GM21723 (cell line): ENCODE data around the gene SRSF12.
"Not testable (repeated sequence)": the region's sequence is repeated elsewhere in the genome, so short reads cannot be mapped to it uniquely, and the experiment has no call there.

ENCODE experiments used
- ATAC-seq: cut with Tn5 transposase; IDR thresholded peaks from one replicate; pipeline ENCODE4 v1.9.1; 2021; ENCODE audit warnings: mild to moderate bottlenecking, moderate library complexity; ENCODE audit not compliant: unreplicated experiment

SRSF12 gene

GRCh38 chr6:89073014-89073620 lies 44.8 kb downstream of the SRSF12 start:
- ATAC-seq = no peak

- no peak for ATAC-seq
Measured at GRCh38 chr6:89071036-89071435, 46.8 kb downstream of the SRSF12 start.

- no peak for ATAC-seq
Measured at GRCh38 chr6:89069536-89070163, 48.2 kb downstream of the SRSF12 start.

GRCh38 chr6:89068695-89069094 lies 49.2 kb downstream of the SRSF12 start:
- no peak for ATAC-seq

- ATAC-seq = no peak
Measured at GRCh38 chr6:89067796-89068195, 50.1 kb downstream of the SRSF12 start.

DNA sequence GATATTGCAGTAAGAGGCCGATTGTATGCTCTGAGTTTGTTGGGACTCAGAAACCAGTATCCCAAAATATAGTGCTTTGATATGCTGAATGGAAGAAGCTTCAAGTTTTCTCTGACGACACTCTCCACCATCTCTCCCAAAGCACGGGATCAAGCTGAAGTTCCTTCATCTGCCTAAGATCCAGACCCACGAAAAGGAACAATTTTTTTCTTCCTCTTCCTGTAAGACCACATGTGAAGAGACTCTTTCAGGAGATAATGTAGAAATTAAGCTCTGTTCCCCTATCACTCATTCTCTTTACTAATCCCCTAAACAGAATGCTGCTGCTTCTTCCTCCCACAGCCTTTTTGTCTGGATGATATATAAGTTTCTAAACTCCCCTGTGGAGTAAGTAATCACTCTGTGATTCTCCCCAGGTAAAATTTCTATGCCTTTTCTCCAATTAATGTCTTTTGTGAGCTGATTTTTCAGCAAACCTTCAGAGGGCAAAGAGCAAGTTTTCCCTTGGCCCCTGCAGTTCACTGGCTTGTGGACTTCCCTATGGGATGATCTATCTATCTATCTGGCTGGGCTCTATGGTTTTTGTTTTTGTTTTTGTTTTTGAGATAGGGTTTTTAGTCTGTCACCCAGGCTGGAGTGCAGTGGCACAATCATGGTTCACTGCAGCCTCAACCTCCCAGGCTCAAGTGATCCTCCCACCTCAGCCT lies 50.8 kb downstream of the SRSF12 start:
- no peak for ATAC-seq

GRCh38 chr6:89066121-89066520 lies 51.8 kb downstream of the SRSF12 start:
- ATAC-seq = not testable (repeated sequence)

- ATAC-seq = not testable (repeated sequence)
Measured at GRCh38 chr6:89064931-89065330, 52.9 kb downstream of the SRSF12 start.

- no peak for ATAC-seq
Measured at GRCh38 chr6:89063881-89064280, 54.0 kb downstream of the SRSF12 start.

DNA sequence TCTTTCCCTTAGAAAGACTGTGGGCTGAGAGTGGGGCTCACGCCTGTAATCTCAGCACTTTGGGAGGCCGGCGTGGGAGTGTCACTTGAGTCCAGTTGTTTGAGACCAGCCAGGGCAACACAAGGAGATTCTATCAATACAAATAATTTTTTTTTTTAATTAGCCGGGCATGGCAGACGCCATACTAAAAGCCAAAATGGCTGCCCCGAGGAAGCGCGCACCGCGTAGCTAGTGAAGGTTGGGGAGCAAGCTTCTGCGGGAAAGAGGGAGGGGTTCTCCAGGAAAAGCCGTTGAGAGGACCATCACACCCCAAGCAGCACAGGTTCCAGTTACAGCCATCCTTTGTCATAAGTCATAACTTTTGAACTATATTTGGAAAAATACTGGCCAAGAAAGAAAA lies 58.6 kb downstream of the SRSF12 start:
- ATAC-seq = no peak

DNA sequence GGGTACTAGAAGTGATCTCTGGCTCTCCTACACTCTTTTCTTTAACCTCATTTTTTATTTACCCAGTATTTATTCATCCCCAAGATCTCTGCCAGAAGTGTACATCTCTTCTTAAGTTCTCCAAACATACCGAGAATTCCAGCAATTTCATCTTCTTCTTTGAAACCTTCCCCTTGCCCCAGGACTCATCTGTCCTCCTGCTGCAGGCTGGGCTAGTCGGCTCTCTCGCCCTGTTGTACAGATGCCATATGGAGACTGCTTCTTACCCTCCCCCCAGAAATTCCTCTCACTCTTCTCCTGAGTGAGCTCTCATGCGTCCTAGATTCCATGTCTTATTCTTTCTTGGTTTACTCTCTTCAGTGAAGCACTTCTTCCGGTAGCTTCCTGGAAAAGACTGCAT lies 59.2 kb downstream of the SRSF12 start:
- no peak for ATAC-seq

DNA sequence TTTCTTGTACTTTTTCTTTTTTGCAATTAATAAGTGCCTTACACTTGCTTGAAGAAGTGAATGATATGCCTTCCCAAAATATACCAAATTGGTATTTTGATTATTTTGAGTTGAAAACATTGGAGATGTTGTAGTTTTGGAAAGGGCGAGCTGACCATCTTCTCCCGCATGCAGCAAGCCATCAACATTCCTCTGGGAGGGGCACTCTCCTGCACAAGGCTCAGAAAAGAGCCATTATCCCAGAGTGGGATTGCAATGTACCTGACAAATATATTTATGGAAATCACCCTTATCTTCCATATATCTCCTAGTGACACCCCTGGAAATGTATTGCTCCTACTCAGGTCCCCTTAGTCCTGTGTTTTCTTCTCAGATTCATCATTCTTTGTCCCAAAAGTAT lies 60.1 kb downstream of the SRSF12 start:
- no peak for ATAC-seq

DNA sequence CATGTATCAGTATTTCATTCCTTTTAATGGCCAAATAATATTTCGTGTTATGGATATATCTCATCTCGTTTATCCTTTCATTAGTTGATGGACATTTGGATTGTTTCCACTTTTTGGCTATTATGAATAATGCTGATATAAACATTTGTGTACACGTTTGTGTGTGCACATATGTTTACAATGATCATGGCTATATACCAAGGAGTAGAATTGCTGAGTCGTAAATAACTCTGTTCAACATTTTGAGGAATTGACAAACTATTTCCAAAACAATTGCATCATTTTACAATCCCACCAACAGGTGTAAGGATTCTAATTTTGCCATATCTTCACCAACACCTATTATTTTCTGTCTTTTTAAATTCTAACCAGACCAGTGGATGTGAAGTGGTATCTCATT lies 63.7 kb downstream of the SRSF12 start:
- no peak for ATAC-seq

GRCh38 chr6:89051676-89052075 lies 66.2 kb downstream of the SRSF12 start:
- no peak for ATAC-seq

DNA sequence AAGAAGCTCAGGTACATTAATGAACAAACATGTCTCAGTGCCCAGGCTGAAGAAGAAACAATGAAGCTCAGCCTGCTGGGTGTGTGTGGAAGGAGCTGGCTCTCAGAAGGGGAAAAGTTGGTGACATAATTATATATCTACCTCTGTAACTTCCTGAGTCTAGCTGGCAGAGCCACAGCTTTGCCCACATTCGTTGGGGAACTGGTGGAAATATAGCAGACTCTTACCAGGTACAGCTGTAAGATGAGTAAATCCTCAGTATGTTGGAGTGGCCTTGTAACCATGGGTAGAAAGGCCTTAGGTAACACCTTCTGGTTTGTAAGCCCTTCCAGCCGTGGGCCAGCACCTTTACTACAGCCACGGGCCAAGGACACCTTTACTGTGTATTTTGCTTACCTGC lies 67.2 kb downstream of the SRSF12 start:
- no peak for ATAC-seq

DNA sequence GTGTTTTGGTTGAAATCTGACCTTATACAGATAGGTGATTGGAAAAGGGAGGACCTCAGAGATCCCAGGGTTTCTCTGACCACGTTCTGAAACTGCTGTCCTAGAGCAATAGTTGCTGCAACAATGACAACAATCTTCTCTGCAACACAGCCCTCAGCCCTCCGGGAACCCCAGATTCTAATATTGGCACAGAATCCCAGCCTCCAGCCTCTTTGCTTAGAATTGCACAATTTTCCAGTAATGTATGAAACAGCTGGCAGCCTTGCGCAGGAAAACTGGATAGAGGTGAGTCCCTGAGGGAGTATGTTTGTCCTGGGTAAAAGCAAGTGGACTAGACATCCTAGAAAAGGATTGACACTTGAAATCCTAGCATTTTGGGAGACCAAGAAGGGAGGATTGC lies 67.7 kb downstream of the SRSF12 start:
- ATAC-seq = no peak

DNA sequence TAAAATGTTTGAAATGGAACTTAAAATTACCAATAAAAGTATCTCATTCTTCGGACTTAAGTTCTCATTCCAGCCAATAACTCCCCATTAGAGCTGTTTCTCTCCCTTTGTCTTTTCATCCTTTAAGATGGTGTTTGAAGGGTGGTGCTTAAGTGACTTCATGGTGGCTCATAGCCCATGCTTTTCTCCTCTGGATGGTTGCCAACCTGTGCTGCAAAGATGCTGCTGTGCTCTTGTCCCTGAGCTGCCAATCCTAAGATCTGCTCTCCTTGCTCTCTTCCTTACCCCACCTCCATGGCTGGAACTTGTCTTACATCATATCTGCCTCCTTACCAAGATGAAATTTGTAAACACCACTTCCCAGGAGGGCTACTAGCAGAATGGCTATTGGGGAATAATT lies 68.9 kb downstream of the SRSF12 start:
- ATAC-seq = no peak

DNA sequence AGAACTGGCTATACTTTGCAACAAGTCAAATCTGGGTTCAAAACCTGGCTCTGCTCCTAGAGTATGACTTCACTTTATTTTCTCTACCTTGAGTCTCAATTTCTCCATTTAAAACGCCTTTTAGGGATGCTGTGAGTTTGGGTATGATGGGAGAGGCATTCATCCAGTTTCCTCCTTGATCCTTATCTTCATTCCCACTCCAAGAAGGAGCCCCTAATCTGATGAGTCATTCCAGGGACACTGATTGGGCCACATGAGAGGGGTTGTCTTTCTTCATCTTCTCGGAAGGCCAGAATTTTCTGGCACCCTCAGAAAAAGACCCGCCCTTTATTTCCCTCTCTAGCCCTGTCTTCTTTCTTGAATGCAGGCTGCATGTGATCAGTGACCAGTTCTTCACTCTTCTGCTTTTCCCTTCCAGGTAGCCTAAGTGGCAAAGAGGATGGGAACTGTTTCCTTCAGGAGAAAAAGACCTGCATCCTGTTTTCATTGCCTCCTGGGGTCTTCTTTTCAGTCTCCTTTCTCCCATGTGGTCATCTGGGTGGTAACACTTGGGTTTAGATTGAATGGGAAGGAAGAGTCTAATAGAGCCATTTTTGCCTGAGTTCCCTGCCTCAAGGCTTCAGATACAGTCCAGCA lies 69.5 kb downstream of the SRSF12 start:
- no peak for ATAC-seq

DNA sequence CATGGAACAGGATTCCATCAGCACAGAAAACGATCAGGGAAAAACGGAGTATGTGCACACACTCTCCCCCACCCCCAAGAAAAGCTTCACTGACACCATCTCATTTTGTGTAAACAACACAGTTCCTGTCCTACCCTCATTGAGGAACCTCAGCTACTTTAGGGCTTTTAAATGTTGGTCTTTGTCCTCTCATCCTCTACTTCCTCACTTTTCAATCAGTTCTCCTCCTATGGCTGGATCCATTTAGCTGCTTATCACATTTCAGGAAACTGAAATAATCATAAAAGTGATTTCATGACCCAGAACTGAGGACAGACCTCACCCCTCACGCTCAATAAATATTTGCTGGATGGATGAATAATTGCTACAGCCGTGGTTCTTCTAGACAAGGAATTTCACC lies 70.4 kb downstream of the SRSF12 start:
- ATAC-seq = no peak
